ENCODE measurements around the gene PEX10. TPM values are rescaled to one million over a fixed set of nuclear protein-coding genes. Genes with fewer than 3 reads are reported as not detected.

The PEX10 gene
- total RNA-seq, 1 experiment from 2014 or later: 21.9 TPM

GRCh38 chr1:2444138-2444591, 31.8 kb upstream of the PEX10 start:
- Histone ChIP-seq H3K4me1 (no peaks in the 10 kb centered on the region), H3K9me3 (no peaks in the 10 kb centered on the region), H3K27me3 (replicated peaks; ENCODE audit: control insufficient read depth, insufficient read depth, low read length) (peaks cover 3% of the 10 kb centered on the region), H3K4me3 (ENCODE audit: low read depth, low read length) (no peak overlapping the region), H3K36me3 (ENCODE audit: control insufficient read depth, insufficient read depth, low read length) (no peaks in the 10 kb centered on the region)
- Mint-ChIP-seq H3K36me3 (ENCODE audit: insufficient read depth, unreplicated experiment) (no peaks in the 10 kb centered on the region), H3K4me3 (ENCODE audit: unreplicated experiment) (no peak overlapping the region), H3K9me3 (ENCODE audit: unreplicated experiment) (no peaks in the 10 kb centered on the region), H3K27ac (ENCODE audit: unreplicated experiment) (no peak overlapping the region), H3K27me3 (ENCODE audit: insufficient read depth, unreplicated experiment) (peaks cover 10% of the 10 kb centered on the region), H3K4me1 (ENCODE audit: low read depth, unreplicated experiment) (no peaks in the 10 kb centered on the region)
- TF ChIP-seq CTCF (IDR thresholded peaks at IDR 0.05; ENCODE audit: insufficient read depth in 1 of 2, low read depth in 1 of 2, low read length in 1 of 2, severe bottlenecking in 1 of 2, unreplicated experiment in 1 of 2): no peak
- no peak for DNase-seq
- intact Hi-C loops (cut with micrococcal nuclease; ENCODE audit: unreplicated experiment): no loop called here
- ChIA-PET CTCF (no interaction called here), POLR2A (no interaction called here)
- no TSS peak for BruUV-seq (replicated peaks)

DNA sequence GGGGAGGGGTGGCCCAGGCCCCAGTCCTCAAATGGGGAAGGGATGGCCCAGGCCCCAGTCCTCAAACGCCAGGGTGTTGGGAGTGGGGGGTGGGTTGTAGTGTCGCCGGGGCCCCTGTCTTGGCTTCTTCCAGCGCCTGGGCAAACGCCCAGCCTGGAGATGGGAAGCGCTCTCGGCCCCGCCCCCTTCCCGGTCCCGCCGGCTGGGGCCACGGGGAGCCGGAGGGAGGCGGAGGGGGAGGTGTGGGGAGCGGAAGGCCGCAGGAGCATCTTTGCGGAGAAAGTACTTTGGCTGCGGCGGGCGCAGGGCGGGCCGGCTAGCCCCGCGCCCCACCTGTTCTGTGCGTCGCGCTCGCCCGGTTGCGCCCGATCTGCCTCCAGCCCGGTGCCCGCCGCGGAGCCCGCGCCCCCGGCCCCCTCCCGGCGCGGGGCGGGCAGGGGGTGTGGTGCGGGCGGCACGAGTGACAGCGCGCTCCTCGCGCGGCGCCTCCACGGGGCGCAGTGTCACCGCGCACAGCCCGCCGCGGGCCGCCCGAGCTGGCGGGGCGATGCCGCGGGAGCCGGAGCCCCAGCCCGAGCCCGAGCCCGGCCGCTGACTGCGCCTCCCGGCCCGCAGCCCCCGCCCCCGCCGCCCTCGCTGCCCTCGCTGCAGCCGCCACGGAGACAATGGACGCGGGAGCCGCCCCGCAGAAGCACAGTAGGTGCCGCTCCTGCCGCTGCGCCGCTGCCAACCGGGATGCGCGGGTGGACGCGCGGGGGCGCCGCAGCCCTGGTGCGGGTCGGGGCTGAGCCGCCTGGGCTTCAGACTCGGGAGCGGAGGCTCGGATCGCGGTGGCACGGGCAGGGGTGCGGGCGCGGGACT, 31.1 kb upstream of the PEX10 start:
- DNase-seq: peak in 1 of 2 experiments; percentile 32
- TF ChIP-seq CTCF (IDR thresholded peaks at IDR 0.05; ENCODE audit: insufficient read depth in 1 of 2, low read depth in 1 of 2, low read length in 1 of 2, severe bottlenecking in 1 of 2, unreplicated experiment in 1 of 2): no peak
- Mint-ChIP-seq H3K27ac (ENCODE audit: unreplicated experiment) (no peak overlapping the region), H3K27me3 (ENCODE audit: insufficient read depth, unreplicated experiment) (peaks cover 10% of the 10 kb centered on the region), H3K9me3 (ENCODE audit: unreplicated experiment) (no peaks in the 10 kb centered on the region), H3K4me1 (ENCODE audit: low read depth, unreplicated experiment) (no peaks in the 10 kb centered on the region), H3K36me3 (ENCODE audit: insufficient read depth, unreplicated experiment) (no peaks in the 10 kb centered on the region), H3K4me3 (ENCODE audit: unreplicated experiment) (no peak overlapping the region)
- intact Hi-C loops (cut with micrococcal nuclease; ENCODE audit: unreplicated experiment): no loop called here
- no peaks in the 10 kb centered on the region for H3K9me3 ChIP-seq
- peaks cover 3% of the 10 kb centered on the region for H3K27me3 ChIP-seq (replicated peaks; ENCODE audit: control insufficient read depth, insufficient read depth, low read length)
- ChIA-PET POLR2A (no interaction called here), CTCF (interaction anchor here (0.6 kb wide), 1 partner anchor 71 kb away, joined by 3 read pairs; no protein-coding TSS in a partner anchor)
- no TSS peak for BruUV-seq (replicated peaks)
- H3K36me3 ChIP-seq (ENCODE audit: control insufficient read depth, insufficient read depth, low read length): no peaks in the 10 kb centered on the region
- H3K4me3 ChIP-seq (ENCODE audit: low read depth, low read length): no peak overlapping the region
- H3K4me1 ChIP-seq: no peaks in the 10 kb centered on the region

- H3K27me3 ChIP-seq (replicated peaks; ENCODE audit: control insufficient read depth, insufficient read depth, low read length): peaks cover 3% of the 10 kb centered on the region
- H3K4me3 Mint-ChIP-seq (ENCODE audit: unreplicated experiment): no peak overlapping the region
- no peaks in the 10 kb centered on the region for H3K36me3 Mint-ChIP-seq (ENCODE audit: insufficient read depth, unreplicated experiment)
- no TSS peak for BruUV-seq (replicated peaks)
- intact Hi-C loops (cut with micrococcal nuclease; ENCODE audit: unreplicated experiment): no loop called here
- H3K27ac Mint-ChIP-seq (ENCODE audit: unreplicated experiment): no peak overlapping the region
- H3K36me3 ChIP-seq (ENCODE audit: control insufficient read depth, insufficient read depth, low read length): no peaks in the 10 kb centered on the region
- DNase-seq: no peak
- no peaks in the 10 kb centered on the region for H3K9me3 ChIP-seq
- H3K4me1 ChIP-seq: no peaks in the 10 kb centered on the region
- POLR2A ChIA-PET: no interaction called here
- CTCF ChIA-PET: interaction anchor here (0.6 kb wide), 1 partner anchor 72 kb away, joined by 3 read pairs; no protein-coding TSS in a partner anchor
- no peak overlapping the region for H3K4me3 ChIP-seq (ENCODE audit: low read depth, low read length)
- H3K9me3 Mint-ChIP-seq (ENCODE audit: unreplicated experiment): no peaks in the 10 kb centered on the region
- no peaks in the 10 kb centered on the region for H3K4me1 Mint-ChIP-seq (ENCODE audit: low read depth, unreplicated experiment)
- no peak for TF ChIP-seq CTCF (IDR thresholded peaks at IDR 0.05; ENCODE audit: insufficient read depth in 1 of 2, low read depth in 1 of 2, low read length in 1 of 2, severe bottlenecking in 1 of 2, unreplicated experiment in 1 of 2)
- H3K27me3 Mint-ChIP-seq (ENCODE audit: insufficient read depth, unreplicated experiment): peaks cover 10% of the 10 kb centered on the region
Observed at GRCh38 chr1:2442661-2443060, 30.3 kb upstream of the PEX10 start.
